Fibroblast of villous mesenchyme (primary cell): ENCODE measurements around the gene DHX32. TPM values are rescaled to one million over a fixed set of nuclear protein-coding genes. Genes with fewer than 3 reads are reported as not detected.
A peak's percentile ranks its signal among the peaks of the same experiment; 100 is the strongest.

ENCODE experiments used
- DNase-seq: peaks from one replicate; pipeline ENCODE4 v3.0.0-alpha.2; 2010; ENCODE audit warnings: low read depth
- H3K4me3 ChIP-seq: 2 replicates; pipeline ENCODE4 v1.5.1; 2011; ENCODE audit warnings: low read depth, mild to moderate bottlenecking, low read length
- total RNA-seq: library from RNA; depleted of rRNA; stranded (reverse); fragments of >200 nt; gene quantifications from 2 replicates; pipeline ENCODE4 v1.2.3, GENCODE V29; 2012
- TF ChIP-seq, protein P1 (sequence below): IDR thresholded peaks from 2 replicates; pipeline ENCODE4 v1.5.1; 2012; ENCODE audit warnings: low read depth, mild to moderate bottlenecking, low read length; ENCODE audit not compliant: insufficient read depth

DHX32 gene
- total RNA-seq, 1 donor = 48.8 TPM

DNA sequence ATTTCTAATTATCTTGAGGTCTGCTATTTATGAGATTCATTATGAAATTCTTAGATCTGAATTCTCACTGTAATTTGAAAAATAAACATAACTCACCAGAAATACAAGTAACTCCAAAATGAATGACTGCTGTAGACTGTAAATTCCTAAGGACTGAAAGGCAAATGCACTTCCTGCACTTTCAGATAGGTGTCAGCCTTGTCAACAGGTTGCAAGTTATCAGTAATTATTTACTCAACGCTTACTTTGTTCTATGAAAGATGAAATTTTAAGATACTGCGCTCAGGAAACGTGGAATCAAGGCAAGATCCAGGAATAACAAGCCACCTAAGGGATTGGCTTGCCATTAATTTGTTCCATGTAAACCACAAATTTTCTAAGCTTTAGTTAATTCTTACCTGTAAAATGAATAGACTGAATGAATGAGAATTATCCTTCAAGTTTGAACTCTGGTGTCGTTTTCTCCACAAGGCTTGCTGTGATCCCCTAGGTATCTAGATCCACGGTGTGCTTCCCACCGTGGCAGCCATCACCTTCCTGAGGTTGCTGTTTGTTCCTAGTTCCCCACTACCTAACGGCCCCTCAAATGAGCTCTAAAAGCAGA lies 12.6 kb downstream of the DHX32 start:
- DNase-seq = peak; percentile 63
- TF ChIP-seq, protein P1, sequence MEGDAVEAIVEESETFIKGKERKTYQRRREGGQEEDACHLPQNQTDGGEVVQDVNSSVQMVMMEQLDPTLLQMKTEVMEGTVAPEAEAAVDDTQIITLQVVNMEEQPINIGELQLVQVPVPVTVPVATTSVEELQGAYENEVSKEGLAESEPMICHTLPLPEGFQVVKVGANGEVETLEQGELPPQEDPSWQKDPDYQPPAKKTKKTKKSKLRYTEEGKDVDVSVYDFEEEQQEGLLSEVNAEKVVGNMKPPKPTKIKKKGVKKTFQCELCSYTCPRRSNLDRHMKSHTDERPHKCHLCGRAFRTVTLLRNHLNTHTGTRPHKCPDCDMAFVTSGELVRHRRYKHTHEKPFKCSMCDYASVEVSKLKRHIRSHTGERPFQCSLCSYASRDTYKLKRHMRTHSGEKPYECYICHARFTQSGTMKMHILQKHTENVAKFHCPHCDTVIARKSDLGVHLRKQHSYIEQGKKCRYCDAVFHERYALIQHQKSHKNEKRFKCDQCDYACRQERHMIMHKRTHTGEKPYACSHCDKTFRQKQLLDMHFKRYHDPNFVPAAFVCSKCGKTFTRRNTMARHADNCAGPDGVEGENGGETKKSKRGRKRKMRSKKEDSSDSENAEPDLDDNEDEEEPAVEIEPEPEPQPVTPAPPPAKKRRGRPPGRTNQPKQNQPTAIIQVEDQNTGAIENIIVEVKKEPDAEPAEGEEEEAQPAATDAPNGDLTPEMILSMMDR = peak; percentile 85
- no peak overlapping the region for H3K4me3 ChIP-seq

DNA sequence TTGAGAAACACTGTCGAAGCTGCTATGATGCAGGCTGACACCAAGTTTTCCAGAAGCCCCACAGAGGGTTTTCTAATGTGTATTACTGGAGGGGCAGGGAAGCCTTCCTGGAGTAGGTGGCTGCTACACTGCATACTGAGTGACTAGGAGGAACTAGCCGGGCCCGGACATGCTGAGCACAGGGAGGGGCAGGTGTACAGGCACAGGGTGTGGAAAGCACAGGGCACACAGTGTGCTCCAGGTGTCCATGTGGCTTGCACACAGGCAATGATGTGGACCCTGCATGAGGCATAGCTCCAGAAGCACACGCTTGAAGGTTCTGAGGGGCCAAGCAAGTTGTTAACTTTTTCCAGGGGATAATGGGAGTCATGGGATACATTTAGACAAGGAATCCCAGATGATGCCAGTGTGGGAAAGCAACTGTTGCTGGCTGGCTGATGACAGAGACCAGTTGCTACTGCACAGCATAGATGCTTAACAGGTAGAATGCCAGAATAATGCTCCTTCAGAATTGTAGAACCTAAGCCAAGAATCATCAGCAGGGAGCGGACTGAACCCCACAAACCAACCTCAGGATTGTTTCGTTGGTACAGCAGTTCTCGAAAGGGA lies 14.6 kb downstream of the DHX32 start:
- DNase-seq = no peak
- TF ChIP-seq, protein P1 = no peak
- no peak overlapping the region for H3K4me3 ChIP-seq

DNA sequence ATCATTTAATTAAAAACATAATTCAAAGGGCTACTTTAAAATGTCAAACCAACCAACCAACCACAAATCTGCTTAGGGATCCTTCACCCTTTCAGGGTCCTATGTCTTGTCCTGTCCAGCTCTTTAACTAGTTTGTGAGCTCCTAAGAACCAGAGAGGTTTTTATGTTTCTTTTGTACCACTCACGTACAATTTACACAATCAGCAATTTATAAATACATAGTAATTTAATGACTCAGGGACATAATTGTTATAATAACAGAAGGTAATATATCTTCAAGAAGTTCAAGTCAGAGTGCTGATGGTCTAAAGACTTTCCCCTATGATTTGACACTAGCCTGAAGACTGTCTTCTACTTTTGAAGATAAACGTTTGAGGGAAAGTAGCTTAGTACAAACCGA lies 16.0 kb downstream of the DHX32 start:
- H3K4me3 ChIP-seq = no peak overlapping the region
- TF ChIP-seq, protein P1 = no peak
- no peak for DNase-seq

DNA sequence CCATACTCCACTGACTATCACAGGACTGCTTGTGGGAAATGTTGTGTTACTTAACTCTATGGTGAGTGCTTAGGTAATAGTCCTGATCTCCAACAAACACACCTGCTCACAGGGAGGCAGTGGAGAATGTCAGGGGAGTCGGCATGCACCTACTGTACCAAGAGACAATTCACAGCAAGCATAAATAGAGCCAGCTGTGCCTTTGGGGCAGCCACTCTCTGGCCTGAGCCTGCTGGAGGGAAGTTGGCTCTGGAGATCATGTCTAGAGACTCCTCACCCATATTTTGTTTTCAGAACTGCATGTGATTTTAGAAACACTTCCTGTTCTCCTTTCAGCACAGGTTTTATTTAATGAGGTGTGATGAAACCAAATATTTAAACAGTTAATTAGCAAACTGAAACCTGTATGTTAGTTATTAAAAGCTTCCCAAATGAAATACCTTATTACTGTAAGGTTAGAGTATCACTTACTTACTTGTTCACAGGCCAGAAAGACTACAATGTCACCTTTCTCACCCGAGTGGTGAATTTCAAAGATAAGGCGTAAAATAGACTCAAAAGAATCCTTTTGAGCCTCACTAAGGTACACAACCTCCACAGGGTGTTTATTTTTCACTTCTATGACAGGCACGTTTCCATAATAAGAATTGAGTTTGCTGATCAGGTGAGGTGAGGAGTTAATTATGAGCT lies 21.8 kb downstream of the DHX32 start:
- no peak for DNase-seq
- TF ChIP-seq, protein P1 = no peak

DNA sequence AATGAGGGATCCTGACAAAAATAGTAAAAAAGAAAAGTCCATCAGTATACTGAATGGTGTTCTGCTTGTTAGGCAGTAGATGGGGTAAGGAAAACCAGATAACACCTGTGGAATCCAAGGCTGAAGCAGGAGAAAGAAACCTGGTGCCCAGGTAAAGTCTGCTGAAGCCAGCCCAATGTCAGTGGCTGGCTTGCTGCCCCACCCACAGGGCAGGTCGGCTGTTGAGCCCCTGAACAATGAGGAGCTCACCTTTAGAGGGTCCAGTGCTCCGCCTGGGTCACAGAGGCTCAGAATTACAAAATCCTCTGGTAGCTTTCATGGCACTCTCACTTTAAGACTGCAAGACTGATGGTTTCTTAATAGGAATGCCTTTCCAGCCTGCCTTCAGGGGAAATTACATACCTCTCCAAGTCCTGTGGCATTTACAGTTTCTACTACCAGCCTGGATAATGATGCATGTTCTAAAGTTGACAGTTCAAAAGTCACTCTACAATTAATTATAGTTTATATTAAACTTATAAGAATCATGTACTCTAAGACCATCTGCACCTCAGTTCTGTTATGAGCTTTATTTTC lies 23.8 kb downstream of the DHX32 start:
- TF ChIP-seq, protein P1 = no peak
- H3K4me3 ChIP-seq = no peak overlapping the region
- DNase-seq = no peak

More for the DNA sequence above, 21.8 kb downstream of the DHX32 start:
- H3K4me3 ChIP-seq = no peak overlapping the region

DNA sequence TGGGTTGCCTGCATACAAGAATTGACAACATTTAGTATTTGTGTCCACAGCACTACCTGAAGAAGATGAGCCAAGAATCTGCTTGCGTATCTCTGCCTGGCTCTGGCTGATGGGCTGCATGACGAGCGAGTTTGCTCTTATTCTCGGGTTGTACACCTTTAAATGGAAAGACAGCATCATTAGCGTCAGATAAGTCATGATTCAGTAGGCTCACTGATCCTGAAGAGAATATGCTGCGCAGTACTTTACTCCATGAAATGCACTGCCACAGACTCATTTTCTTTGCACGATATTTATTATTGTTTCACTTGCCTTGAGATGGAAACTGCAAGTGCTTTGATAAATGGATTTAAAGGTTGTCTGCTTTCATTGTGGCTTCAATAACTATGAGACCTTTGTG lies 28.6 kb downstream of the DHX32 start:
- no peak for DNase-seq
- H3K4me3 ChIP-seq = no peak overlapping the region
- TF ChIP-seq, protein P1 = no peak
